Smooth muscle cell of the brain vasculature (primary cell): ENCODE data around the gene B3GNT7.

ENCODE experiments used
- DNase-seq: peaks from one replicate; pipeline ENCODE4 v3.0.0-alpha.2; 2012; ENCODE audit warnings: low read depth, low spot score

The B3GNT7 gene

DNA sequence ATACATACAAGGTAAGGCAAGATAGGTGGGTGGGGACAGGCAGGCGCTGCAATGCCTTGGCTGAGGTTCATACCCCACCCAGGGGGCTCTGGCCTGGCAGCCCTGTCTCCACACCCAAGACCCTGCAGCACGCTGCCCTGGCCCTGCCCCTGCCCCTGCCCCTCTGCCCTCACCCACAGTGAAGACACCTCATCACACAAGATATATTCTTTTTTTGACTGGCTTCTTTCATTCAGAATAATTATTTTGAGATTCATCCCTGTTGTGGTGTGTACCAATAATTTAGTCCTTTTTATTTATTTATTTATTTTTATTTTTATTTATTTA is 11.4 kb upstream of the B3GNT7 start:
- no peak for DNase-seq

- no peak for DNase-seq
These were observed 10.5 kb upstream of the B3GNT7 start for GRCh38 chr2:231384970-231385369.

GRCh38 chr2:231385429-231385828 is 10.1 kb upstream of the B3GNT7 start:
- DNase-seq, result no peak

GRCh38 chr2:231386446-231386845 is 9.1 kb upstream of the B3GNT7 start:
- no peak for DNase-seq

DNA sequence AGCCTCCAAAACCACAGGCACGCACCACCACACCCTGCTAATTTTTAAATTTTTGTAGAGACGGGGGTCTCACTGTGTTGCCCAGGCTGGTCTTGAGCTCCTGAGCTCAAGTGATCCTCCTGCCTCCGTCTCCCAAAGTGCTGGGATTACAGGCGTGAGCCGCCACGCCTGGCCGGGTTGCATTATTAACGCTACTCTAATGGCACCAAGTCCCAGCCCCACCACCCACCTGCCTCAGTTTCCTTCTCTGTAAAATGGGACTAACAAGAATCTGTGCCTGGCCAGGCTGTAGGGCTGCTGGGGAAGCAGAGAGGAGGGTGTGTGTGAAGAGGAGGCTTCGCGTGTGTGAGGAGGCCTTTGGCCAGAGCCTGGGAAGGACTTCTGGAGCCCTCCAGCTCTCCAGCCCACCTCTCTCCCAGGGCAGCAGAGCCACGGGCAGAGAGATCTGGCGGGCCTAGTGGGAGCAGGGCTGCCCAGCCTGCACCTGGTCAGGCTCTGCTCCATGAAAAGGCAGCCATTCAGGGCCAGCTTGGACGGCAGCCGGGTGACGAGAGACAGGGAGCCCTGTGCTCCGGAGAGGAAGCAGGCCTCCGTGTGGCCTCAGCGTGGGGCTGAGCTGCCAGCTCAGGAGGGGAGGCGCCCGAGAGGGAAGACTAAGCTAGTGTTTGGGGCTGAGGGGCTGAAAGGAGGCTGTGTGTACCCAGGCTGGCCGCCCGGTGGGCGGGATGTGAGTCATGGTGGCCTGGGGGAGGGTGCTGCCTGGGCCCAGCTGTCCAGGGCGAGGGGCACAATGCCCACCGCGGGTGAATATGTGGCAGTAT is 7.4 kb upstream of the B3GNT7 start:
- DNase-seq, result peak; percentile 26

DNA sequence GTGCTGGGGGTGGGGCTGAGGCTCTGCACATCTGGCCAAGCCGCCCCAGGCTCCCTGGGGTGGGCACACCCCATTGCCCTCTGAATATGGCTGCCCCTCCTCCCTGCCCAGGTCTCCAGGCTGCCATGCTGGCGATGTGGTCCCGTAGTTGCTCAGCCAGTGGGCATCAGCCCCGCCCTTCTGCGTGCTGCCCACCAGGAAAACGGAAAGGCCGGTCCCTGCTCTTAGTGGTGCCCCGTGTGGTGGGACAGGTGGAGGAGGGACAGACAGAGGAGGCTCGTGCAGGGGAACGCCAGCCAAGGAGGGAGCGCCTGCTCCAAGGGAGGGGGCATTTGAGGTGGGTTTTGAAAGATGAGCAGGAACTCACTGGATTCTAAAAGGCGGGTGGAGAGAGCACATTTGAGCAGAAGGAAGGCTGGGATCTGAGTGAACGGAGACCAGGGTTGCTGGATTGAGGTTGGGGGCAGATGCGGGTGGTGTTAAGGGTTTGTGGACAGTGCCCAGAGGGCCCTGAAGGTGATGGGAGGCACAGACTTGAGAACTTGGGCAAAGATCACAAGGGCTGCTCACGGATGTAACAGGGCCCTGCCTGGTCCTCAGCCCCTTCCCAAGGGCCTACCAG is 6.7 kb upstream of the B3GNT7 start:
- DNase-seq, result no peak

DNA sequence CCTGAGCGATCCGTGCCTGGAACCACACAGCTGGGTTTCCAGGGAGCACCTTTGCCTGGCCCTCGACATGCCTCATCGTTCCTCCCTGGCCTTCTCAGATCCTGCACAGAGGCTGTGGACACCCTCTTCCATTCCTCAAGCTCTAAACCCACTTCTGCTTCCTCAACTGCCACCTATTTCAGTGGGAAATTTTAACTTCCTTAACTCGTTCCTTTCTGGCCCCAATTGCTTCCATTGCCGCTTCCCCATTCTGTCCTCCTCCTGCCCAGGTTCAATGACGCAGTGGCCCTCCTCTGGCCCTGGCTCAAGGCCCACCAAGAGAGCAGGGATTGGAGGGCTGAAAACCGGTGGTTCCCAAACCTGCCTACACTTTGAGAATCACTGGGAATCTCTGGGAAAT is 4.8 kb upstream of the B3GNT7 start:
- DNase-seq, result no peak

GRCh38 chr2:231391981-231392380 is 3.5 kb upstream of the B3GNT7 start:
- no peak for DNase-seq

GRCh38 chr2:231392431-231393148 is 2.9 kb upstream of the B3GNT7 start:
- no peak for DNase-seq

DNA sequence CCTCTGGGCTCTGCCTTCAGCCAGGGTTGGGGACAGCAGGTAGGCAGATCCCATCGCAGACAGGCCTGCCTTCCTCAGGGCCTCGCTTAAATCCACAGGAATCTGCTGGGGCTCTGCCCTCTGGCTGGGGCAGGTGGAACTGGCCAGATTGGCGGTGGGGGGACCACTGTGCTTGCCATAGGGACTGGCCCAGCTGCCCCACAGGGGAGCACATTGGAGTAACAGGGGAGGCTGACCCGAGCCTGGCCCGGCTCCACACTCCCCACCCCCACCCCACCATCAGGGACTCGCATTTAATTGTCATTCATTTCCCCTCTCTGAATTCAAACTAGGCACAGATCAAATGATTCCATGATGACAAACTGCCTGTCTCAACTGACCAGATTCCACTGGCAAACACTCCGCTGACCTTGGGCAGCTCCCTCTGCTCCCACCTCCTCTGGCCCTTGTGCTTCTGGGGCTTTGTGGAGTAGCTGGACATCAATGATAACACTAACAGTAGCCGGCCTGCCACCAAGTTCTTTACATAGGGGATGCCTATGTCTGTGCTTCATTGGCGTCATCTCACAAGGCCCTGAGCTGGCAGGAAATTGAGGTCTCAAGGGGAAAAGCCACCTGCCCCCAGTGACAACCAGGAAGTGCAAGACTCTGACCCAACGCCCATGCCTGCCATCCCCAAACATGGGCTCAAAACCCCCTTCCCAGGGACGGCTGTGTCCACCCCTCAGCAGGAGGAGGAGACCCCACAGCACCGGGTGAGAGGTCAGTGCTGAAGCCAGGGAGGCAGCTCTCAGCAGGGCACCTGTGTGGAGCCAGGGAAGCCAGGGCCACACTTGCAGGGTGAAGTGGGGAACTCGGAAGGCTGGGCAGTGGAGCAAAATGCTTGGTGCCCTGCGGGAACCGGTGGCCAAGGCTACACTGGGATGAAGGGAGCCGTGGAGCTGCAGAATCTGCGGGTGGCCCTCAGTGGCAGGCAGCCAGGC is 2.1 kb upstream of the B3GNT7 start:
- no peak for DNase-seq

DNA sequence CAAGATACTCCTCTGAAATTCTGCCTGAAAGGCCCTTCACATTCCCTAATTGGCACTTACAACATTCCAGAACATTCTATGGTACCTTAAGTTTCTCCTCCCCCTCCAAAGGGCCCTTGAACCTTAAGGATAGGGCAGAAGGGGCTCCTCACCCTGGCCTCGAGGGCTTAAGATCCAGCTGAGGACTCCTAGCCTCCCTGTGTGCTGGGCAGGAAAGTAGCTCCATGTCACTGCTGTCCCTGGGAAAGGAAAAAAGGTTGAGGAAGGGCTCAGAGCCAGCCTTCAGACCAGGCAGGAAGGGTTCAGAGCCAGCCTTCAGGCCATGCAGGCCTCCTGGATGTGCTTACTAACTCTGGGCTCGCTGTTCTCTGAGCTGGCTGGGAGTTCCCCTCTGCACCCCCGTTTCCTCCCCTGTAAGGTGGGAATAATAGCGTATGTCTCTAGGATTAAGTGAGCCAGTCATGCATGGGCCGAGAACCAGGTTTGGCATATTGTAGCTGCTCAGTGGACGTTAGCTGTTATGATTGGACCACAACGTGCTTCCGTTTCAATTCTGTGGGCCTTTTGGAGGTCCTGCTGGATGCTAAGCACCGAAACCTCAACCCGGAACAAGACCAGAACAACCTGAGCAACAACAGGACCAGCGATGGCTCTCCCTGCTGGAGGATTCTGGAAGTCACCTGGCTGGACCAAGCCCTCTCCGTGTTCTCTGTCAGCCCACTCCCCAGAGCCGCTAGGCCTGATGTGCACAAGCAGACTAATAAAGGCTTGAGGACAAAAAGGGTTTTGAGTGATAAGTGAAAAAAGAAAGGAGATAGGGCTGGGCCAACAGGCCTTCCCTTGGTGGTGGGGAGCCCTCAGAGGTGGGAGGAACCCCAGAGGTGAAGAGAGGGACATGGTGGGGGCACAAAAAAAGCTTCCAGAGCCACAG is 1.0 kb upstream of the B3GNT7 start:
- no peak for DNase-seq

- DNase-seq, result no peak
These were observed 730 bp downstream of the B3GNT7 start for GRCh38 chr2:231396058-231396821.

GRCh38 chr2:231397011-231397927 is 1.8 kb downstream of the B3GNT7 start:
- no peak for DNase-seq

DNA sequence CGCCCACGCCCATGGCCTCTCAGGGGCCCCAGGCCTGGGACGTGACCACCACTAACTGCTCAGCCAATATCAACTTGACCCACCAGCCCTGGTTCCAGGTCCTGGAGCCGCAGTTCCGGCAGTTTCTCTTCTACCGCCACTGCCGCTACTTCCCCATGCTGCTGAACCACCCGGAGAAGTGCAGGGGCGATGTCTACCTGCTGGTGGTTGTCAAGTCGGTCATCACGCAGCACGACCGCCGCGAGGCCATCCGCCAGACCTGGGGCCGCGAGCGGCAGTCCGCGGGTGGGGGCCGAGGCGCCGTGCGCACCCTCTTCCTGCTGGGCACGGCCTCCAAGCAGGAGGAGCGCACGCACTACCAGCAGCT is 2.4 kb downstream of the B3GNT7 start:
- no peak for DNase-seq

DNA sequence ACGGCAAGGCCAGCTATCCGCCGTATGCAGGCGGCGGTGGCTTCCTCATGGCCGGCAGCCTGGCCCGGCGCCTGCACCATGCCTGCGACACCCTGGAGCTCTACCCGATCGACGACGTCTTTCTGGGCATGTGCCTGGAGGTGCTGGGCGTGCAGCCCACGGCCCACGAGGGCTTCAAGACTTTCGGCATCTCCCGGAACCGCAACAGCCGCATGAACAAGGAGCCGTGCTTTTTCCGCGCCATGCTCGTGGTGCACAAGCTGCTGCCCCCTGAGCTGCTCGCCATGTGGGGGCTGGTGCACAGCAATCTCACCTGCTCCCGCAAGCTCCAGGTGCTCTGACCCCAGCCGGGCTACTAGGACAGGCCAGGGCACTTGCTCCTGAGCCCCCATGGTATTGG is 3.1 kb downstream of the B3GNT7 start:
- no peak for DNase-seq

DNA sequence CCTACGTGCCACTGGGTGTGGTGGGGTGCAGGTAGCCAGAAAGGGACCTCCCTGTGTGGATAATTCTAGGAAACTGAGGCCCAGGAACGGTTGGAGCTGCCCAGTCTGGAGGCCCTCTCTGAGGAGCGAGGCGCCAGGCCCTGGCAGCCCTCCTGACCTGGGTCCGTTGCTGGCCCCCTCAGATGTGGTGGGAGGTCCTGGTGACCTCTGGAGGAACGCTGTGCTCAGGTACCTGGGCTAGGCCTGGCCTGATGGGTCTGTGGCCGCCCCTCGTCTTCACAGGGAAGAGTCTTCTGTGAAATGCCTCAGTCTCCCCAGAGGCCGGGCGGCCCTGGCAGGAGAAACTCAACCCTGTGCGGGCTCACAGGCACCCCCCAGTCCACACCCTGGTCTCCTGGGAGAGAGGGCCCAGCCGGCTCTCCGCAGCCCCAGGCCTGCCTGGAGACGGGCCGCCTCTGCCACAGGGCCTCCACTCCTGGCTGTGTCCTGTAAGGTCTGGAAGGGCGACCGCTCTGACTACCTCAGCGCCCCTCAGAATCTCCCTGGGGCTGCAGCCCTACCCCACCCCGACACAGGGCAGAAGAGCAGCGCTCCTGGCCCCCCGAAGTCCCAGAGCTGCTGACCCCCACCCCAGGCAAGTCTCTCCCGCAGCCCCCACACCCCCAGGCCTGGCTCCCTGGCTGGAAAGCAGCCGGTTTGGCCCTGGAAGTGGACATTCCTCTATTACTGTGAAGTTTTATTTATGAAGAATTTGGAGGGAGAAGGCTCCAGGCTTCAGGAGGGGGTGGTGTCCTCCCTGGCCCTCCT is 3.7 kb downstream of the B3GNT7 start:
- no peak for DNase-seq

DNA sequence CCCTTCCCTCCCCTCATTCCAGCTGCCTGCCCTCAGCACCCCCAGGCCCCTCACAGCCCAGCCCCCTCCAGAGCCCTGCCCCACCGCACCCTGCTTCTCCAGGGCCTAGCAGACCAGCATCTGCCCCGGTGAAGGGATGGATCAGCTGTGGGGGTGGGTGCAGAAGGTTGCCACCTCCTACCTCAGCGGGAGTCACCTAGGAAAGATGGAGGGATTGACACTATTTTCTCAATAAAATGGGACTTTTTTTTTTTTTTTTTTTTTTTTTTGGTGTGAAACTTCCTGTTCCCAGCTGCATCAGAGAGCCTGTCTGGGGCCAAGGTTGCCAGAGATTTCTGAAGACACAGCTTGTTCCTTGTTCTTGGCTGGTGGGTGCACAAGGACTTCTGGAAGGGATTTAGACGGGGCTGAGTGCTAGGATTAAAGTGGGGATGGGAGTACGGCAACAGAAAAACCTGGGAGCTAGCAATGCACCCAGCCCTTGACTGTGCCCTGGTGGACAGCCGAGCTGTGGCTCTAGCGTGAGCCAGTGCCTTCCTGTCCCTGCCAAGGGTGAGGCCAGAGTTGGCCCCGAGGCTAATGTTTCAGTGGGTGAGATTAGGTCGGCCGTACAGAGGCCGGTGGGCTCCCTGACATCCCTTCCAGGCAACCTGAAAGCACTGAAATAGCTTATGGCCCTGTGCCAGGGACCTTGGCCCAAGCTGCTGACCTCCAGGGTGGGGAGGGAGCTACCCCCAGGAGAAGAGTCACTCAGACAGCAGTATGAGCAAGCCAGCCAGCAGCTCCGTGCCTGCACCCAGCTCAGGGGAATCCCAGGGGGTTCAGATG is 4.6 kb downstream of the B3GNT7 start:
- no peak for DNase-seq
